NCI-H2081 (cell line): ENCODE data around the gene MAPRE3.
"Not testable (repeated sequence)": the region's sequence is repeated elsewhere in the genome, so short reads cannot be mapped to it uniquely, and the experiment has no call there.

Experiments
- DNase-seq, 2 experiments: peaks; one replicate each; lab custom pipeline; 2025; lab: John Stamatoyannopoulos, UW

The MAPRE3 gene

DNA sequence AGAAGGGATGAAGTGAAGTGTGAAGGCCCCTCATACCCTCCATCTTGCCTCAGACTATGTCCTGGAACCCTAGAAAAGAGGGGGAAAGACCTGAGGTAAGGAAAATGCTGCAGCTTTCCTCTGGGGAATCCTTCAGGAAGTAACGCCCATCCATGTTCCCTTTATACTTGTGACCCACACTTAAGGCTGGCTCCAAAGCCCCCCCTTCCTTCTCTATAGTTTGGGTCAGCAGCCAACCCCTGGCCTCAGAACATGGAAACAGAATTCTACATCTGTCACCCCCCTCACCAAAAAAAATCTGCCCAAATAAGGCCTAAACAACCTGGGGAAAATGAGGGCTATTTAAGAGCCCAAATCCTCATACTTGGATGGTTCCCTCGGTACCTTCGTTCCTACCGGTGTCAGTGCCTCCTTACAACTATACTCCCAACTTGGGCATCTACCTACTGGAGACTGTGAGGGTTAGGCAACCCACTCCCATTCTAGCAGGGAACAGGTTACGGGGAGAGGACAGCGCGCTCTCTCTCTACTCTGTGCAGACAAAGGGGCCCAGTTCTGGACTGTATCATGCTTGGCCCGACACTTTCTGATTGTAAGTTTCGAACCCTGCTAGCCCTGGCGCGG, 100.3 kb downstream of the MAPRE3 start:
- DNase-seq: no peak

- peak; percentile 93 to 95 for DNase-seq
Measured at GRCh38 chr2:27071277-27071989, 101.0 kb downstream of the MAPRE3 start, which contains the start of gene OST4. OST4 (minus strand) TSS chr2:27071654.

DNA sequence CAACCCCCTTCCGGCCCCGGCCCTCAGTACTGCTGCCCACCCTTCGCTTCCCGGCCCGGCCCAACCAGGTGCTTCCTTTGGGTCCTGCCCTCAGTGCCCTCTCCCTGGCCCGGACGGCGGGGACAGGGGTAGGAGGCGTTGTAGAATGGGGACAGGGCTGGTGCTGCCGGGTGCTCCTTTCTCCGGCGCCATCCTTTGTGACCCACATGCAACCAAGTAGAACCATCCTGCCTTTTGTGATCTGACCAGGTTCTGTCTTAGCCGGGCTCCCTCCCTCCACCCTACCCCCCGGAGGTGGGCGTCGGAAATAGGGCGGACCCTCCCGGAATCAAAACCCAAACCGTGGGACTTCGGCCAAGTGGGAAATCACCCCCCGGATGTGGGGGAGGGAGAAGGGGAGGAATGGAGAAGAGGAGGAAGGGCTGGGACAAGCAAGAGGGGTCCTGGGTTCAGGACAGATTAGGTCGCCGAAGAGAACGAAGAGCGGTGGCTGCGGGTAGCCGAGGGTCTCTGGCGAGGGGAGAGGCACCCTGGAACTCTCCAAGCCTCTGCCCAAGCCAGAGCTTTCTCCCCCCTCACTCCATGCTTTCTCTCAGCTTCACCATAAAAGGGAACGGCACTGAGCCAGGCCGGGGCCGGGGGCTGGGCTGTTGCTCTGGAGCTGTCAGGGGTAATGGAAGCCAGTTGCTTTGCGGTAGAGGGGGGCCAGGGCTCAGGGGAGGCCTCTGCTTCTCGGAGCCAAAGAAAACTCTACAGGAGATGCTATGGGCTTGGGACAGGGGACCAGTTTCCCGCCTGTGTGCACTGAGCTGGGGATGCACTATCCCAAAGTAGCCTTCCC, 101.8 kb downstream of the MAPRE3 start:
- DNase-seq: peak; percentile 21 to 40

- no peak for DNase-seq
Measured at GRCh38 chr2:27072920-27073319, 102.5 kb downstream of the MAPRE3 start.

- no peak for DNase-seq
Measured at GRCh38 chr2:27073782-27074181, 103.3 kb downstream of the MAPRE3 start.

GRCh38 chr2:27074738-27075565, 104.5 kb downstream of the MAPRE3 start:
- peak in 1 of 2 experiments; percentile 24 for DNase-seq

DNA sequence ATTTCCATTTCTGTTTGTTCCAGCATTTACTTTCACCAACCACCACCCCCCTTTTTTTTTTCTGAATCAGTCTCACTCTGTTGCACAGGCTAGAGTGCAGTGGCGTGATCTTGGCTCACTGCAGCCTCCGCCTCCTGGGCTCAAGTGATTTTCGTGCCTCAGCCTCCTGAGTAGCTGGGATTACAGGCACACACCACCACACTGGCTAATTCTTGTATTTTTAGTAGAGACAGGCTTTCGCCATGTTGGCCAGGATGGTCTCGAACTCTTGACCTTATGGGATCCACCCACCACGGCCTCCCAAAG, 105.1 kb downstream of the MAPRE3 start:
- not testable (repeated sequence) for DNase-seq

GRCh38 chr2:27076323-27076722, 105.9 kb downstream of the MAPRE3 start:
- no peak for DNase-seq
